ENCODE data around the gene NOL11.

DNA sequence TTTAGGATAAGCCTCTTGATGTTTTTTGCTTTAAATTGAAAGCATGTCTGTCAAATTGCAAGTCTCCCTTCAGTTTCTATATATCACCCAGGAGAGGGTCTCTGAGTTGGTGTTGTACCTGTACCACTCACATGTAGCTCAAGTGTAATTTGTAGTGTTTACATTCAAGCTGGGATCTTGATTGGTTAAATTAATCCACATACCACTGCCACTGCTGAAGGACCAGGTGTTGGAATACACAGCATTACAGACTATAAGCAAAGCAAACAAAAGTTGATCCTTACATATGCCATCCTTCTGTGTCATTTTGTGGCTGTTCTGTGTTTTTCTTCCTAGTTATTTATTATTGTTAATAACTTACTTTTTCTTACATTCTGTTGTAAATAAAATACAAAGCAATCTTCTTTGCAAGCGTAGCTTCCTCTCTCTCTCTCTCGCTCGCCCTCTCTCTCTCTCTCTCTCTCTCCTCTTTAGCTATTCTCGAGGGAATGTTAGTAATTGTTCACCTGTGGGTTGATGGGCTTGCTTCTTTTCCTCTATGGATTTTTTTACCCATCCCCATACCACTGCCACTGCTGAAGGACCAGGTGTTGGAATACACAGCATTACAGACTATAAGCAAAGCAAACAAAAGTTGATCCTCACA is 20.8 kb upstream of the NOL11 start:
- TF ChIP-seq POLR2A (IDR thresholded peaks at IDR 0.05; ENCODE audit: low read length) (no peak), GATA1 (IDR thresholded peaks at IDR 0.05; ENCODE audit: low read depth, low read length) (no peak)
